ENCODE data around the gene SF3A2. TPM values are rescaled to one million over a fixed set of nuclear protein-coding genes. Genes with fewer than 3 reads are reported as not detected.

The SF3A2 gene
- total and polyA plus RNA-seq, 2 donors (not counting 3 experiments of a cell fraction or from before 2014, with no cell fraction given), result 21.5 to 164 TPM

DNA sequence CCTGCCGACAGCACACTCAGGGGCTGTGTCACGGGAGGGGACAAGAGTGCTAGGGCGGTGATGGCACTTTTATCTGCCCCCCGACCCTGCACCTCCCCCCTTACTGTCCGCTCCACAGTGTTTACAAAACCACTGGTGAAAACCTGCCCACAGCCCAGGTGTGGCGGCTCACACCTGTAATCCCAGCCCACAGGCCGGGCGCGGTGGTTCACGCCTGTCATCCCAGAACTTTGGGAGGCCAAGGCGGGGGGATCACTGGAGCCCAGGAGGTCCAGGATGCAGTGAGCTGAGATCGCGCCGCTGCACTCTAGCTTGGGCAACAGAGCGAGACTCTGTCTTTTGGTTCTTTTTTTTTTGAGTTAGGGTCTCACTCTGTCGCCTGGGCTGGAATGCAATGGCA is 59.5 kb downstream of the SF3A2 start:
- dilution Hi-C loops (cut with MboI; ENCODE audit: extremely low pct_ligation_motif_present, low sequenced_read_pairs) (no loop called here), intact Hi-C loops (cut with micrococcal nuclease) (no loop called here)
- DNase-seq (ENCODE audit: low read depth, low spot score) (no peak), FAIRE-seq (no peak)
- Histone ChIP-seq H3K27ac (ENCODE audit: insufficient read depth, low read depth, low read length) (no peak overlapping the region), H3K9me1 (replicated peaks; ENCODE audit: control insufficient read depth, extremely low read depth, insufficient read depth, low read length) (no peaks in the 10 kb centered on the region), H4K20me1 (replicated peaks; ENCODE audit: control insufficient read depth, extremely low read depth, insufficient read depth, low read length) (no peaks in the 10 kb centered on the region), H3K4me3 (replicated peaks in 1 of 3; ENCODE audit: insufficient read depth in 1 of 3, low read depth in 1 of 3, low read length in 3 of 3) (no peak overlapping the region), H3K79me2 (ENCODE audit: control insufficient read depth, insufficient read depth, low read length) (no peaks in the 10 kb centered on the region), H3K27me3 (ENCODE audit: control insufficient read depth in 2 of 2, insufficient read depth in 2 of 2, low read length in 2 of 2) (peaks cover 18 to 30% of the 10 kb centered on the region in 2 experiments), H3K4me2 (ENCODE audit: insufficient read depth, low read length) (no peak overlapping the region), H3K9ac (replicated peaks; ENCODE audit: extremely low read depth, insufficient read depth, low read length) (no peak overlapping the region), H3K4me1 (ENCODE audit: control insufficient read depth, extremely low read depth, insufficient read depth, low read length) (peaks cover 3% of the 10 kb centered on the region), H3K36me3 (ENCODE audit: control insufficient read depth in 2 of 2, extremely low read depth in 1 of 2, insufficient read depth in 2 of 2, low read length in 2 of 2) (no peaks in the 10 kb centered on the region), H3K9me3 (replicated peaks; ENCODE audit: control insufficient read depth, insufficient read depth, low read length) (no peaks in the 10 kb centered on the region), H2AFZ (ENCODE audit: low read depth, low read length) (no peak overlapping the region)
- no peak for TF ChIP-seq GATA2 (IDR thresholded peaks at IDR 0.05; ENCODE audit: insufficient read depth, insufficient read length, low read depth, low read length)
- no peak for TF ChIP-seq EZH2 (IDR thresholded peaks at IDR 0.05; ENCODE audit: borderline replicate concordance, low read depth, low read length, severe bottlenecking)
- TF ChIP-seq FOS (IDR thresholded peaks at IDR 0.05; ENCODE audit: borderline replicate concordance, insufficient read depth, low read length), result no peak
- TF ChIP-seq POLR2A (IDR thresholded peaks at IDR 0.05; ENCODE audit: low read depth, low read length), result no peak
- TF ChIP-seq JUN (IDR thresholded peaks at IDR 0.05; ENCODE audit: borderline replicate concordance, insufficient read depth, insufficient read length, low read depth), result no peak
- TF ChIP-seq, protein P1, sequence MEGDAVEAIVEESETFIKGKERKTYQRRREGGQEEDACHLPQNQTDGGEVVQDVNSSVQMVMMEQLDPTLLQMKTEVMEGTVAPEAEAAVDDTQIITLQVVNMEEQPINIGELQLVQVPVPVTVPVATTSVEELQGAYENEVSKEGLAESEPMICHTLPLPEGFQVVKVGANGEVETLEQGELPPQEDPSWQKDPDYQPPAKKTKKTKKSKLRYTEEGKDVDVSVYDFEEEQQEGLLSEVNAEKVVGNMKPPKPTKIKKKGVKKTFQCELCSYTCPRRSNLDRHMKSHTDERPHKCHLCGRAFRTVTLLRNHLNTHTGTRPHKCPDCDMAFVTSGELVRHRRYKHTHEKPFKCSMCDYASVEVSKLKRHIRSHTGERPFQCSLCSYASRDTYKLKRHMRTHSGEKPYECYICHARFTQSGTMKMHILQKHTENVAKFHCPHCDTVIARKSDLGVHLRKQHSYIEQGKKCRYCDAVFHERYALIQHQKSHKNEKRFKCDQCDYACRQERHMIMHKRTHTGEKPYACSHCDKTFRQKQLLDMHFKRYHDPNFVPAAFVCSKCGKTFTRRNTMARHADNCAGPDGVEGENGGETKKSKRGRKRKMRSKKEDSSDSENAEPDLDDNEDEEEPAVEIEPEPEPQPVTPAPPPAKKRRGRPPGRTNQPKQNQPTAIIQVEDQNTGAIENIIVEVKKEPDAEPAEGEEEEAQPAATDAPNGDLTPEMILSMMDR (IDR thresholded peaks at IDR 0.05; ENCODE audit: extremely low read depth in 1 of 2, insufficient read depth in 1 of 2, low read depth in 1 of 2, low read length in 2 of 2), result no peak
- no peak for TF ChIP-seq MYC (IDR thresholded peaks at IDR 0.05; ENCODE audit: low read depth, low read length)
- TF ChIP-seq MAX (IDR thresholded peaks at IDR 0.05; ENCODE audit: insufficient read depth, insufficient read length), result no peak
- no peak for TF ChIP-seq POLR2AphosphoS5 (IDR thresholded peaks at IDR 0.05; ENCODE audit: insufficient read depth, low read depth, low read length)
- BruUV-seq (replicated peaks), result no TSS peak
- CTCF ChIA-PET, result interaction anchor here (2.5 kb wide), 1 partner anchor 8 kb away, joined by 5 read pairs; no protein-coding TSS in a partner anchor
- POLR2A ChIA-PET, result no interaction called here

MicroRNA genes within 50 kb of the gene (microRNA counts, 767-probe panel; counts per million panel counts)
- 723 counts per million, percentile 96 among the panel's probes with 10 or more counts for microRNA hsa-miR-1227

Small RNAs within 50 kb of the gene (microRNA-seq; reads per million reads assigned to microRNA genes)
- 3.1 reads per million for gene MIR1227 (ENCODE audit: borderline number of aligned reads, borderline replicate concordance)
- gene MIR4321 (ENCODE audit: borderline number of aligned reads, borderline replicate concordance), result not detected

Small RNAs within 50 kb of the gene (small RNA-seq; reads per million reads assigned to genes)
- gene MIR1227 (ENCODE audit: insufficient read depth, insufficient read length, low read depth, low replicate concordance), result not detected

Other genes with a start within 250 kb of the SF3A2 start
- 73.1 and 78.2 TPM in 2 replicates for gene BTBD2, start 221.1 kb upstream of the SF3A2 start, total RNA-seq
- 59.2 and 76.1 TPM in 2 replicates for gene BTBD2, start 221.1 kb upstream of the SF3A2 start, polyA plus RNA-seq
- 86.1 and 87.5 TPM in 2 replicates for gene MKNK2, start 185.6 kb upstream of the SF3A2 start, total RNA-seq
- gene MKNK2, start 185.6 kb upstream of the SF3A2 start, polyA plus RNA-seq, result 65.1 and 96.2 TPM in 2 replicates
- gene MOB3A, start 140.5 kb upstream of the SF3A2 start, total RNA-seq, result 52.4 and 59.7 TPM in 2 replicates
- gene MOB3A, start 140.5 kb upstream of the SF3A2 start, polyA plus RNA-seq, result 46.5 and 50.7 TPM in 2 replicates
- 1.1 and 2.0 TPM in 2 replicates for gene IZUMO4, start 139.9 kb upstream of the SF3A2 start, total RNA-seq
- gene IZUMO4, start 139.9 kb upstream of the SF3A2 start, polyA plus RNA-seq, result 2.0 and 3.2 TPM in 2 replicates
- gene AP3D1, start 85.3 kb upstream of the SF3A2 start, total RNA-seq, result 137 and 143 TPM in 2 replicates
- 123 and 130 TPM in 2 replicates for gene AP3D1, start 85.3 kb upstream of the SF3A2 start, polyA plus RNA-seq
- 42.0 and 47.0 TPM in 2 replicates for gene DOT1L, start 72.9 kb upstream of the SF3A2 start, total RNA-seq
- gene DOT1L, start 72.9 kb upstream of the SF3A2 start, polyA plus RNA-seq, result 7.6 and 7.7 TPM in 2 replicates
- 73.4 and 82.4 TPM in 2 replicates for gene PLEKHJ1, start 495 bp upstream of the SF3A2 start, total RNA-seq
- 115 and 125 TPM in 2 replicates for gene PLEKHJ1, start 495 bp upstream of the SF3A2 start, polyA plus RNA-seq
- gene AMH, start 12.5 kb downstream of the SF3A2 start, total RNA-seq, result 7.5 and 9.6 TPM in 2 replicates
- 3.3 and 4.3 TPM in 2 replicates for gene AMH, start 12.5 kb downstream of the SF3A2 start, polyA plus RNA-seq
- gene JSRP1, start 19.6 kb downstream of the SF3A2 start, total RNA-seq, result not detected in 2 replicates
- gene JSRP1, start 19.6 kb downstream of the SF3A2 start, polyA plus RNA-seq, result not detected in 2 replicates
- not detected in 2 replicates for gene PEAK3, start 45.4 kb downstream of the SF3A2 start, total RNA-seq
- gene PEAK3, start 45.4 kb downstream of the SF3A2 start, polyA plus RNA-seq, result 0.03 TPM in 1 of 2 replicates, not detected in the other
- not detected in 2 replicates for gene LINGO3, start 71.3 kb downstream of the SF3A2 start, total RNA-seq
- gene LINGO3, start 71.3 kb downstream of the SF3A2 start, polyA plus RNA-seq, result not detected in 2 replicates
- gene LSM7, start 91.8 kb downstream of the SF3A2 start, total RNA-seq, result 124 and 131 TPM in 2 replicates
- 673 and 777 TPM in 2 replicates for gene LSM7, start 91.8 kb downstream of the SF3A2 start, polyA plus RNA-seq
- 59.8 and 62.7 TPM in 2 replicates for gene SPPL2B, start 91.9 kb downstream of the SF3A2 start, total RNA-seq
- 60.7 and 72.8 TPM in 2 replicates for gene SPPL2B, start 91.9 kb downstream of the SF3A2 start, polyA plus RNA-seq
- gene TMPRSS9, start 123.4 kb downstream of the SF3A2 start, total RNA-seq, result not detected in 2 replicates
- gene TMPRSS9, start 123.4 kb downstream of the SF3A2 start, polyA plus RNA-seq, result not detected in 2 replicates
- 148 and 160 TPM in 2 replicates for gene TIMM13, start 190.8 kb downstream of the SF3A2 start, total RNA-seq
- 154 and 217 TPM in 2 replicates for gene TIMM13, start 190.8 kb downstream of the SF3A2 start, polyA plus RNA-seq
- gene LMNB2, start 220.1 kb downstream of the SF3A2 start, total RNA-seq, result 147 and 153 TPM in 2 replicates
- 176 and 203 TPM in 2 replicates for gene LMNB2, start 220.1 kb downstream of the SF3A2 start, polyA plus RNA-seq
- gene GADD45B, start 239.3 kb downstream of the SF3A2 start, total RNA-seq, result 61.3 and 75.9 TPM in 2 replicates
- gene GADD45B, start 239.3 kb downstream of the SF3A2 start, polyA plus RNA-seq, result 249 and 267 TPM in 2 replicates

Measured in endothelial cell of umbilical vein (primary cell).